NCI-H446 treated with DMSO at 0.1 percent for 48 hours (cell line): Measurements from ENCODE around the gene ATF7IP.

Source experiments
- DNase-seq: peaks from one replicate; lab custom pipeline; 2025; lab: John Stamatoyannopoulos, UW

Gene ATF7IP

DNA sequence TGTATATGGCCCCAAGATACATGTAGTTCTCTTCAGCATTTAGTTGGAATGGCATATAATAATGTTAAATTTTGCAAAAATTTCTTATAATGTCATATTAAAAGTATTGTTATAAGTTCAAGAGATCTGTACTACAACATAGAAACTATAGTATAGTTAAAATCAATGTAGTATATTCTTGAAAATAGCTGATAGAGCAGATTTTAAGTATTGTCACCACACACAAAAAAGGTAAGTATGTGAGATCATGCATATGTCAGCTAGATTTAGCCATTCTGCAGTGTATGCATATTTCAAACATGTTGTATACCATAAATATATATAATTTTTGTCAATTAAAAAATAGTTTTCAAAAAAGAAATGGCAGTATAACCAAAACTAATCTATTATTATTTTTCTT is 115.7 kb downstream of the ATF7IP start:
- no peak for DNase-seq

DNA sequence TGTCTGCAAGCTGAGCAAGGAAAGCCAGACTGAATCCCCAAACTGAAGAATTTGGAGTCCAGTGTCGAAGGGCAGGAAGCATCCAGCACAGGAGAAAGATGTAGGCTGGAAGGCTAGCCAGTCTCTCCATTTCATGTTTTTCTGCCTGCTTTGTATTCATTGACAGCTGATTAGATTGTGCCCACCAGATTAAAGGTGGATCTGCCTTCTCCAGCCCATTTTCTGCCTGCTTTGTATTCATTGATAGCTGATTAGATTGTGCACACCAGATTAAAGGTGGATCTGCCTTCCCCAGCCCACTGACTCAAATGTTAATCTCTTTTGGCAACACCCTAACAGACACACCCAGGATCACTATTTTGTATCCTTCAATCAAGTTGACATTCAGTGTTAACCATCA is 116.9 kb downstream of the ATF7IP start:
- no peak for DNase-seq

DNA sequence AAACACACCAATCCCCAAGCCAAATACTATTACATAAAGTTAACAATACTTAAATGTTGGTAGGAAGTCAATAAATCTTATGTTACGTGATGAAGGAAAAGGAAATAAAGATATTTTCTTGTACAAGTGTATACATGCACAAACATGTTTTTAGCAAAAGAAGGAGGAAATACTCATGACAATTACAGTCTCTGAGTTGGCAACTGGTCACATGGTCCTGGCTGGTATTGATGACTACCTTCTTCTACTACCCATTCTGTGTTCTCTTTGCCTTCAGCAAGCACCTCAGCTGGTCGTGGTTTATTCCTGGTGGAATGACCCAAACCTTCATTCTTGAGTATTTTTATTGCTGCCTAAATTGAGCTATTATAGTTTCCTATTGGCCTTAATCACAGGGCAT is 117.4 kb downstream of the ATF7IP start:
- no peak for DNase-seq

DNA sequence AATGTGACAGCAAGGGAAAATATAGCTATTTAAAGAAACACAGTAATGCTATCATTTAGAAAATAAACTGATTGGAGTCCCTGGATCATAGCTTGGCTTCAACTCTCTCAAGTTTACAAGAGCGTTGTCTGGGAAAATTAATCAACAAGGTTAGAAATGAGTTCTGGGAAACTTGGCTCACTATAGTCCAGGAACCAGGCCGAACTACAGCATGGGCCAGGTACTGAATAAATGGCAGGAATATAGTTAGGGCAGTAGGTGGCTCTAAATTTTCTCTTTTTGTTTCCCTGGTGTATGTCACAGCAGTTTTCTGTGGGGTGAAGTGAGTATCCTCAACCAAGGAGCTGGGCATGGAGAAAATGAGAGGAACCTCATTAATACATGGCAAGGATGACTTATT is 129.8 kb downstream of the ATF7IP start:
- DNase-seq = no peak

DNA sequence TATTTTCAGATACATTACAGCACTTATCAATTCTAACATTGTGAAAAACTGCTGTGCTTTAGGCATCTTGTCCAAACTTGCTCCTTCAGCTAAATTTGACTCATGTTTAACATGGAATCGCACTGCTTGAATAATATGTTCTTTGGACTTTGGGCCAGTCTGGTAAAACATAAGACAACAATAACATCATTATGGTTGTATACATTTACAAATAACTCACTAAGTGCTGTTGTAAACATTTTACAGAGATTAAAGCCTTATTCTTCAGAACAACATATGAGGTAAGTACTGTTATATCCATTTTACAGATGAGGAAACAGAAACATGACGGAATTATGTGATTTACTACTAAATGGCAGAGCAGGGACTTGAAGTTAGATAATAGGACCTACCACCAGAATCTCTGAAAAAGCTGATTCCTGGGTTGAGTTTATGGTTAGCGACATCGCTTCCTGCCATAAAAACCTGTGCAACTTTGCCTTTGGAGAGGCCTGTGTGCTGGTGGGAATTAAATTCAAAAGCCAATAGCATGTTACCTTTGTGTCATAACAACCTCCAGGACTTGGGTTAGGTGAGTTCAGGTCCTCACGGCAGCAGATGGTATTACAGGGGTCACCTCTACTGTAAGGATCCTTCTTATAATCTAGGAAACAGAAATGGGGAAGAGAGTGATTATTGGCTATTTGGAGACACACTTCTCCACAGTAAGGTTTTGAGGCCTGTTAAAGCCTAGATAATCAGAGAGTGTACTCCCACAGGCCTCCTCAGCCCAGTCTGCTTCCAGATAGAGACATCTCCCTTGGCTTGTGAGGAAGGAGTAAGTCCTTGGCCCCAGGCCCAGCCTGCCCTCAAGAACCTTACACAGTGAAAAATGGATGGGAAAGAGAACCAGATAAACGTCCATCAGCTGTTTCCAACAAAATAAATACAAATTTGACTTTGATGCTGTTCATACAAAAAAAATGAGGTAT is 140.4 kb downstream of the ATF7IP start:
- no peak for DNase-seq

- DNase-seq = no peak
Observed at GRCh38 chr12:14510574-14510973, 145.1 kb downstream of the ATF7IP start.

DNA sequence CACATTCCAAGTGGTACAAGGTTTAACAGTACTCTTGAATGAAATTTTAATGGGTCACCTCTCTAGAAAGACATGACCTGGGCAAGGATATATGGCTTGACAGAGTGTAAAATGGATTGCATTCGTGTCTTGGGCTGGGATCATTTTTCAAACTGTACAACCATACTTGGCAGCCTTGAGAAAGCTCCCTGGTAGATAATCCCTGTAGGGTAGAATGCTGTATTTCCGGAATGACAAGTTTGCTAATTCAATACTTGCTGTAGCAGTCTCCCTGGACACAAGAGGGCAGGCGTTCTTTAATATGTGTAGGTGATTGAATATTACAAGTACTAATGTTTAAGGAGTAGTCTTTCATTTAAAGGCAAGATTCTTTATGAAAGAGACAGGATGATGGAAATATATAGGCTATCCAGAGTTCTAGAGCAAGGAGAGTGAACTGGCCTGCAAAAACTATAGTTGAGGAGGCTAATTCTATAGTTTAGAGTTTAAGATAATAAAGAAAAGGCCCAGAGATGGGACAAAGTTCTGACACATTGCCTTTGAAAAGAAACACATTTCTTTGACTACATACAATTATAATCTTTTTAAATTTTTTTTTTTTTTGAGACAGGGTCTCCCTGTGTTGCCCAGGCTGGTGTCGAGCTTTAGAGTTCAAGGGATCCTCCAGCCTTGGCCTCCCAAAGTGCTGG is 148.8 kb downstream of the ATF7IP start:
- DNase-seq = peak; percentile 20

DNA sequence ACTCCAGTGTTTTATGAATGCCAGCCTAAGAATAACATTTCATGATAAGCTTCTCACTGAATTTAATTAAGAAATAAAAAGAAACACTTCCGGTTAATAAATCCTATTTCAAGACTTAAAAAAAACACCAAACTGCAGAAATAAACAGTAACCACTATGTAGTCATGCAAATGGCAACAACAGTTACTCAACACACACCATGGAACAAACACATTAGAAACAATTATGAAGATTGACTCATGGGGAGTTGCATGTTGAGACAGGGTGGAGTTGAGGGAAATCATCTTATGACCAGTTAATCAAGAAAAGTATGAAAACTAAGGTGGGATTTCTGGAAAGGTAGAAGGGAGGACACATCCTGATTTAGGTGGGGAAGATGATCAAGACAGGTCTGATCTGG is 149.5 kb downstream of the ATF7IP start:
- DNase-seq = no peak

GRCh38 chr12:14521822-14522221 is 156.3 kb downstream of the ATF7IP start:
- DNase-seq = no peak

- no peak for DNase-seq
Observed at GRCh38 chr12:14525964-14526363, 160.5 kb downstream of the ATF7IP start.

GRCh38 chr12:14532152-14532551 is 166.7 kb downstream of the ATF7IP start:
- DNase-seq = no peak

- no peak for DNase-seq
Observed at GRCh38 chr12:14537088-14537487, 171.6 kb downstream of the ATF7IP start.

GRCh38 chr12:14540801-14541462 is 175.4 kb downstream of the ATF7IP start:
- no peak for DNase-seq

GRCh38 chr12:14545144-14546124 is 180.0 kb downstream of the ATF7IP start:
- no peak for DNase-seq

DNA sequence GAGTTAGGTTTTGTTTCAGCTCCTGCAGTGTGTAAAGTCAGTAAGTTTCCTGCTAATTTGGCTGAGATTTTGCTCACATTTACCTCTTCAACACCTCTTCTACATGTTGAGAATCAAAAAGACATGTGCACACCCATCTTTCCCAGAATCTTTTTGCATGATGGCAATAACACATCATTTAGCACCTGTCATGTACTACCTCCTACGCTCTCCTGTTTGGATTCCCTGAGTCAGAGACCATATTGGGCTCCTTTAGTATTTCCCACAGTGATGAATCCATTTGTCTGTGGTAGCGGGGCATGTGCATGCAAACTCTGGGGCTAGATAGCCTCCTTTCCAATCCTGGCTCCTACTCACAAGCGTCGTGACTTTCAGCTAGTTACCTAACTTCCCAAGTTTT is 182.1 kb downstream of the ATF7IP start:
- no peak for DNase-seq

- DNase-seq = no peak
Observed at GRCh38 chr12:14548609-14549008, 183.1 kb downstream of the ATF7IP start.
